Measurements from ENCODE around the gene TAF10.

TAF10 gene

DNA sequence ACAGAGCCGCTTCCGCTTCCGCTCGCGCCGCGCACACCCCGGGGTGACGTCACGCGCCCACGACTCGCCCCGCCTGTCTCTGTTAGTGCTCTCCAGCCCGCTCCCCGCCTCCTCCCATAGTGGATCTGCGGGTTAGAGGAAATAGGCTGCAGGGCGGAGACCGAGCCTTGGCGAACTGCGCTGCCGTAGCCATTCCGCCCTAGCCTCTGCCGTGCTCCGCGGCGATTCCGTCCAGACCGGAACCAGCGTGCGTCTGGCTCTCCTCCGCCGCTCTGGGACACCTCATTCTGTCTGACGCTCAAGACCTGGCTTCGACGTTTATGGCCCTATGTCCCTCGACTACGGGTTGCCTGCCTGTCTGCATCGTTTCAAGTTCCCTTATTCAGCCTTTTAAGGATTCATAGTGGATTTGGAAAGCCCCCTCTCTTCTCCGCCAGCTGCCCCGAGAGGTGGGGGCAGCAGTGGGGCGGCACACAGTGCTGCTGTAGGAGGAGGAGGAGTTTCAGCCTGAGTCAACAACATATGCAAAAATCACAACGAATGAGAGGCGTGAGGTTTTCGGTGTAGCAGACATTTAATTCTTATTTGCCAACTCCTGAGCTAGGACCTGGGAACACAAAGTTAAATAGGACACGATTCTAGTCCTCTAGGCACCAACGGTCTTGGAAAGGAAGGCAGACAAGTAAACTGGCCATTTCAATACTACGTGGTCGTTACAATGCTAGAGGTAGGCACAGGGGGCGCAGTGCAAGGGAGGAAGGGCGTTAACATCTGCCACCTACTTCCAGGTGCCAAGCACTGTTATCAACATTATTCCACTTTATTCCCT, at the start of gene TAF10:
TSS of gene TAF10 (minus strand) at position 4 of the 829 bp plus-strand sequence. CDS start 27 bp downstream, outside the sequence.
- DNase-seq (ENCODE audit: low read depth): peak; percentile 73

DNA sequence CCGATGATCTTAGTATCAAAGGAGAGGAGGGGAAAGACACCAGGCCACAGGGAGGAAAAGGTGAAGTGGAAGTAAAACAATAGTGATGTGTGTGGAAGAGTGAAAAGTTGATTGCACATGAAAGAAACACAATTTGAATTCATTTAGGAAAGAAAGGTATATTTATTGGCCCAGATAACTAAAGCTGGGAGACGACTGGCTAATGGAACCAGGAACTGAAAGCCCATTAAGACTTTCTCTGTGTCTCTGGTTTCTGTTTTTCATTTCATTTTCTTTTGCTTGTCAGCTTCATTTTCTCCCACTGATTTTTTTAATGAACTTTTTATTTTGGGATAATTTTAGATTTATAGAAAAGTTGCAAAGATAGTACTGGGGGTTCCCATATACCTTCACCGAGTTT, 48.7 kb upstream of the TAF10 start:
- DNase-seq (ENCODE audit: low read depth): no peak

DNA sequence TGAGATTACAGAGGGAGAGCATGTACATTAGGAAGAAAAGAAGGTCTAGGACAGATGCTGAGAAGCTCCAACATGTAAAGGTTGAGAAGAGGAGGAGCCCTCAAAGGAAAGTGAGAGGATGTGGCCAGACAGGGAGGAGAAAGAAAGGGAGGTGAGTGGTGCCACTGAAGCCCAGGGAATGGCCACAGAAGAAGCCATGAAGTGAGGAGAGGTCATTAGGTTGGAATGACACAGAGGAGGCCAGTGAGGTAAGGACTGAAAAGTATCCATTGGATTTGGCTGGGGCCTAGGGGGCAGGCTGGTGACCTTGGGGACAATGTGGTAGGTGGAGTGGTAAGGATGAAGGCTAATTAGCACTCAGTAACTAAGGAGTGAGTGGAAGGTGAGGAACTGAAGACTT, 46.6 kb upstream of the TAF10 start:
- DNase-seq (ENCODE audit: low read depth): no peak

DNA sequence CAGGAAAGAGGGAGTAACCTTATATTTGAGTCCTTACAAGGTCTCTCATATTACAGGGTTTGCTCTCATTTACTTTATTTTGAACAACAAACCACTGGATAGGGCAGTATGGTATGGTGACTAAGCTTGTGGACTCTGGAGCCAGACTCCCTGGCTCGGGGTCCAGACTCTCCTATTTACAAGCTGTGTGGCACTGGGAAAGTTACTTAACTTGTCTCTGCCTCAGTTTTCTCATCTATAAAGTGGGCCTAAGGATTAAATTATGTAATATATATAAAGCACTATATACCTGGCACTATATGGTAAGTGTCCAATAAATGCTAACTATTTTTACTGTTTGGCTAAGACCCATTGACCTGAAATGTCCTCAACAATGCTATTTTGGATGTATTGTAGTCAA, 45.3 kb upstream of the TAF10 start:
- DNase-seq (ENCODE audit: low read depth): no peak

DNA sequence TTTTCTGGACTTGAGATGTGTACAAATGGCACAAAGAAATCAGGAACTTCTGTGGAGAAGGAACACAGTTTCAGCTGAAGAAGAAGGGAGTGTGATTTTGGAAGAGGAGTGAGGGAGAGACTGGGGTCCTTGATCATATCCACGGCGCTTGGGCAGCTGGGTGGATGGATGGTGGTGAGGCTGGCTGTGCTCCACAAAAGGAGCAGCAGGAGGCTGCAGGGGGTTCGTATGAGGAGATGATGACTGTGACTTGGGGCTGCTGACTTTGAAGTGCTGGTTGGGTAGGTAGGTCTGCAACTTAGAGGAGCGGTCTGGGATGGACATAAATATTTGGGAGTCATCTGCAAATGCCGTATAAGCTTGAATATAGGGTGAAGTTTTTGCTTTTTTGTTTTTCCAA, 44.9 kb upstream of the TAF10 start:
- DNase-seq (ENCODE audit: low read depth): no peak

DNA sequence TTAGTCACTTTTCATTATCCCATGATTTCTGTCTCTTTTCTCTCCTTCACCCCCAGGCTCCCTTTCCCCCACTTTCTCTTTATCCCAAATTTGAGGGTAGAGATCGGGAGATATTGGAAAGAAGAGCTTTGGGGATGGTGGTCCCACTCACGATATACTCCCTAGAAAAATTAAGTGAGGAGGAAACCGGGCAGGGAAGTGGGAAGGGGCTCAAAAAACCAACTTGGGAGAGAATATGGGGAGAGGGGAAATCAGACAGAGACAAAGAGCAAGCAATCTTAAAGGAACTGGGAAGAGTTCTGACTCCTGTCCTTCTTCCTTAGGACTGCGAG, 44.5 kb upstream of the TAF10 start:
- no peak for DNase-seq (ENCODE audit: low read depth)

DNA sequence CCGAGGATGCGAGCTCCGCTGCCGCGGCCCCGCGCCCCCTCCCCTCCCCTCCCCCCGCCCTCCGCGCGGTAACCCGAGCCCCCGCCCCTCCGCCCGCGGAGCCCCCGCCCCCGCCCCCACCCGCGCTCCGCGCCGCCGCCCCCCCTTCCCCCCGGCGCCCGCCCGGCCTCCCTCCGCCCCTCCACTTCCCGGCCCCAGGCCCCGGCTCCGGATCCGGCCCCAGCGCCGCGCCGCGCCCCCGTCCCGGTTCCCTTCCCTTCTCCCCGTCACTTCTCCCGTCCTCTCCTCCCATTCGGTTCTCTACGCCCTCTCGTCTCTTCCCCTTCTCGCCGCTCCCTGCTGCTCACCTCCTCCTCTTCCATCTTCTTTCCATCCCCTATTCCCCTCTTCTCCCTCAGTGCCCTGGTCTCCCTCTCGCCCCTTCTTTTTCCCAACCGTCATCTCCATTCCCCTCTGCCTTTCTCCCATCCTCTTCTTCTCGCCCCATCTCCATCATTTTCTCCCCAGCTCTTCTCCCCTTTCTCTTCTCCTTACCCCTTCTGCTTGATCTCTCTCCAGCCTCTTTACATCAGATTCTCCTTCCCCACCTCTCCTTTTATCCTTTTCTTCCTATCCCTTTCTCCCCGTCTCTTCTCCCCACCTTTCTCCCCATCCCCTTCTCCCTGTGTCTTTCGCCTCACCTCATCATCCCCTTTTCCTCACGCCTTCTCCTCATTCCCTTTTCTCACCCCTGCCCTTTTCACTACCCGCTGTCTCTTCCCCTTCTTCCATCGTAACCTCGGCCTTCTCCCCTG, 44.0 kb upstream of the TAF10 start, which contains the start of gene DCHS1:
TSS of gene DCHS1 (minus strand) at position 20 of the 794 bp plus-strand sequence. CDS start 14,196 bp downstream, outside the sequence.
- DNase-seq (ENCODE audit: low read depth): no peak

DNA sequence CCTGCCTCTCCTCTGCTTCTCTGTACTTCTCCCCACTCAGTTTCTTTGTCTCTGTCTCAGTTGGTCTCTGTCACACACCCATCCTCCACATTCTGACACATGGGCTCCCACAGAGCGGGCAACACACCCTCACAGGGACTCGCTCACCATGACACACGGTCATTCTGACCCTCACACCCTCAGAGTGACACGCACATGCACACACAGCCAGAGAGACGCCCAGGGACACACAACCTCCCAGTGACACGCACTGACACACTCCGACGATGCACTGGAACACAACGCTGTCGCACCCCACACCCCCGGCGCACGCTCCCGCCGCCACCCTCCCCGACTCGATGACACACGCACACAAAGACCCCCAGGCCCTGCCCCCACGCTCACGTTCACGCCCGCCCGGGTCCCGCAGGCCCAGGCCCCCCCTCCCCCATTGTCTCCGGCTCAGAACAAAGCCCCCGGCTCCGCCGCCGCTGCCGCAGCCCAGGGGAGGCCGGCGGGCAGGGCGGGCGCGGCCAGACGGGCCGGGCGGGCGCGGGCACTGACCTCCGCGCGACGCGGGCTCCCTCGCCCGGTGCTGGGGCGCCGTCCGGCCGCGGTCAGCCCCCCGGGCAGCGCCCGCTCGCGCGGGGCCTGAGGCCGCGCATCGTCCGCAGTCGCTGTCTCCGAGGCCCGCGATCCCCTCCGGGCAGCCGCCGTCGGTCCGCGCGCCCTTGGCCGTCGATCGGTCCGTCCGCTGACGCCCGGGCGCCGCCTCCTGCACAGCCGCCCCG, 43.2 kb upstream of the TAF10 start:
- no peak for DNase-seq (ENCODE audit: low read depth)

DNA sequence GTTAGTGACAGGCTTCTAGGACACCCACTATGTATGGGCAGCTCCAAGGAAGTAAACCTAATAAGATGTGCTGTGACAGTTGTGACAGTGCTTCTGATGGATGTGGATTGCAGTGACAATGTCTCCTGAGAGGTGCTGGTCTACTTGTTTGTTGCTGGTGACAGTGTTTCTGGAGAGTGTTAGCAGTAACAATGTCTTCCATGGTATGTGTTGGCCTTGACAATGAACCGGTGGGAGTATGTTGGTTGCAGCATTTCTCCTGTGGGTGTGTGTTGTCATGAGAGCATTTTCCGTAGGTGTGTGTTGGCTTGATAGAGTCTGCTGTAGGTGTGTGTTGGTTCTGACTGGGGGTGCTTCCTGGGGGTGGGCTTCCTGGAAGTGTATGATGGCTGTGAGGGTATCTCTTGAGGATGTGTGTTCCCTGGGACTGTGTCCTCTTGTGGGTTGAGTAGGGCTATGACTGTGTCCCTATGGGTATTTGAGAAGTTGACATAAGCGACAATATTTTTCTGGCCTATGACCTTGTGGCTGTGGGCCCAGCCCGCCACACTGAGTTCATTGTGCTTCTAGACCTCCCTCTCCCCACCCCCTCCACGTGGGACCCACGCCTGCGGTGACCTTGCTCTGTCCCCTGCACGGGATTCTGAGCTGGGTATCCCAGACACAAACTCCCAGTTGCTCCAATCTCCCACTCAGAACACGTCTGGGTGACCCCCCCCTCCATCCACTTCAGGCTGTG, 42.4 kb upstream of the TAF10 start:
- DNase-seq (ENCODE audit: low read depth): no peak

DNA sequence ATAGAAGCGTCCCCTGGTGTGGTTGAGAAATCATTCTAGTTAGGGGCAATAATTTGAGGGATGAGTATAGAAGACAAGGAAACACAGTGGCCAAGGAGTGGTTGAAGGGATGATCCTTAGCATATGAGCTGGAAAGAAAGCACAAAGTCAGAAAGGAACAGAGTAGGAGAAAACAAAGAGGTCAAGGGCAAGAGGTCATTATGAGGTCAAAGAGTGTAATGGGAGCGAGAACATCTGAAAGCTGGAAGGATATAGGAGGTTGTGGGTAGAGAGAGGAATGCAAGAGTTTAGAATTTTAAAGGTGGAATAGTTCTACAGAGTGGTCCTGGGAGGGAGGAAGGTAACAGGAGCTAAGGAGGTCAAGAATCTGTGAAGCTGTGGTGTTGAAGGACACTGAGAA, 41.6 kb upstream of the TAF10 start:
- no peak for DNase-seq (ENCODE audit: low read depth)

DNA sequence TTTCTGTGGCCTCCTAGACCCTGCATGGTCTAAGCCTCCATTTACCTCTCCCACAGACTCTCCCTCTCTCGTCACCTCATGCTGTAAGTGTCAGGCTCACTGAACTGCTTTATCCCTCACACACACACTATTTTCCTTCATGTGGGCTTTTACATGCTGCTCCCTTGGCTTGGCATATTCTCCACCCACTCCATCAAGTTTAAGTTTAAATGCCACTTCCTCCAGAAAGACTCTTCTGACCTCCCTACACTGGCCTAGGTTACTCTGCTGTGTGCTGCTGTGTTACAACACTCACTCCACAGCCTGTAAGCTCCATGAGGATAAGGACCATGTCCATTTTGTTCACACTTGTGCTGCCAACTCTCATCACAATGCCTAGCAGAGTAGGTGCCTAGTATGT, 41.1 kb upstream of the TAF10 start:
- DNase-seq (ENCODE audit: low read depth): no peak

DNA sequence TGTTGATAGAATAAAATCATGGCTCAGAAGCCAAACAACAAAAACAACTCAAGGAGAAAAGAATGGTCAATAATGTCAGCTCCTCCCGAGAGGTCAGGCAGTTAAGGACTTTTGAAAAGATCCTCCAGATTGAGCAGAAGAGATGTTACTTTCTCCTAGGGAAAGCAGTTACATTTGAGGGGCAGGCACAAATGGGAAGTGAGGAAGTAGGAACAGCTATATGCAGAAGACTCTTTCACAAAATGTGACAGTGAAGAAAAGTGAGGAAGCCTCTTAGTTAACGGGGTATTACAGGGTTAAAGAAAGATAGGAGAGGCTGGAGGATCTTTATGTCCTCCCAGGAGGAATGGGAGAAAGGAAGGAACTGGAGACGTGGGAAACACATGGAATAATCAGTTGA, 40.2 kb upstream of the TAF10 start:
- no peak for DNase-seq (ENCODE audit: low read depth)

DNA sequence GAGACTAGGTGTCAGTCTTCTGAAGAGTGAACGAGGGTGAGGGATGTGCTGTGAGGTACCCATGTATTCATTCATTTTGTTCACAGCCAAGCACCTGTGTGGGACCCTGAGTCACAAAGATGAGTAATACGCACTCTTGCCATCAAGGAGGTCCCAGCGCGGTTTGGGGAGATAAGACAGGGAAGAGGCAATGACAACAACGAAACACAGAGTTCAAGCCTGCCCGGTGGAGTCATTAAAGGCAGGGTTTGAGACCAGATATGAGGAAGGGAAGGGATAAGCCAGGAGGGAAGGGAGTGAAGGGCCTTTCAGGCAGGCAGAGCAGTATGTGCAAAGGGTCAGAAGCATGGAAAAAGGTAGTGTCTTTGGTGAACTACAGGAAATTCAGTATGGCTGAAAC, 39.0 kb upstream of the TAF10 start:
- no peak for DNase-seq (ENCODE audit: low read depth)

DNA sequence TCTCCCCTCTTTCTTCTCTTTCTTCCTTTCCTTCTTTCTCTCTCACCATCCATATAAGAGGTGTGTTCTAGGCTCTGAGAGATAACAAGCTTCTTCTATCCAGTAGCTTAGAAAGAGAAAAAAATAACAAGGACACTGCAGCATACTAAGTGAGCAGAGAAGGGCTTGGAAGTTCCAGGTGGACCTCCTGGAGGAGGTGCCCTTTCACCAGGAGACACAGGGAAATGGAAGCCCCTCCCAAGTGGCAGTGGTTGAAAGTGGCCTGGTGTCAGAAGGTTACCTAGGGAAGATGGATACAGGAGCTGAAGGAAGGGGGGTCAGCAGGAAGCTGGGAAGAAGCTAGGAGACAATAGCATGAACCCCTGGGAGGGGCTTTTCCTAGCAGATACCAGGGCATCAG, 38.1 kb upstream of the TAF10 start:
- no peak for DNase-seq (ENCODE audit: low read depth)

DNA sequence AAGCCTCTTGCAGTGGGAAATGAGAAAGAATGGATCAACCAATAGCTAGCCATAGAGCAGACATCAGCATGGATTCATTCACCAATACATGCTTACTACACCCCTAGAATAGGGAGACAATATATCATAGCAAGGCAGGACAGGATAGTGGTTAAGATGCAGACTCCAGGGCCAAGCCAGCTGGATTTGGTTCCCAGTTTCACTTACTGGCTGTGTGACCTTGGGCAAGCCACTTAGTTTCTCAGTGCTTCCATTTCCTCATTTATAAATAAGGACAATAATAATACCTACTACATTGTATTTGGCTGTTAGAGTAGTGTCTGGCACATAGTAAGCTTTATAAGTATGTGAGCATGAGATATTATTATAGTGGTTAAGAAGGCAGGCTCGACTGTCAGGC, 36.5 kb upstream of the TAF10 start:
- DNase-seq (ENCODE audit: low read depth): no peak

DNA sequence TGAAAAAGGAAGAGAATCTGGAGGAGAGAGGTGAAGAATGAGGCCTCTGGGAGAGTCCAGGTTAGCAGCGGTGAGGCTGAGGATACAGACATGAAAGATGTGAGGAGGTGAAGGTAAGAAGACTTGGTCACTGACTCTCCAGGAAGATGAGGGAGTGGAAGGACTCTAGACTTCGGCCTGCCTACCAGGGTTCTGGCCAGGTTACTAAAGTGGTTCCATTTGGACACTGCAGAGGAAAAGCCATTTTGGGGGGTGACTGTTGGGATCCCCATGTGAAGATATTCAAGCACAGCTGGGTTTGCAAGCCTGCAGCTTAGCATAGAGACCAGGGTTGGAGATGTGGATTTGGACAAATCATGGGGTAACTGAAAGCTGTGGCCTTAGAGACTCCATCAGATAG, 35.8 kb upstream of the TAF10 start:
- no peak for DNase-seq (ENCODE audit: low read depth)

DNA sequence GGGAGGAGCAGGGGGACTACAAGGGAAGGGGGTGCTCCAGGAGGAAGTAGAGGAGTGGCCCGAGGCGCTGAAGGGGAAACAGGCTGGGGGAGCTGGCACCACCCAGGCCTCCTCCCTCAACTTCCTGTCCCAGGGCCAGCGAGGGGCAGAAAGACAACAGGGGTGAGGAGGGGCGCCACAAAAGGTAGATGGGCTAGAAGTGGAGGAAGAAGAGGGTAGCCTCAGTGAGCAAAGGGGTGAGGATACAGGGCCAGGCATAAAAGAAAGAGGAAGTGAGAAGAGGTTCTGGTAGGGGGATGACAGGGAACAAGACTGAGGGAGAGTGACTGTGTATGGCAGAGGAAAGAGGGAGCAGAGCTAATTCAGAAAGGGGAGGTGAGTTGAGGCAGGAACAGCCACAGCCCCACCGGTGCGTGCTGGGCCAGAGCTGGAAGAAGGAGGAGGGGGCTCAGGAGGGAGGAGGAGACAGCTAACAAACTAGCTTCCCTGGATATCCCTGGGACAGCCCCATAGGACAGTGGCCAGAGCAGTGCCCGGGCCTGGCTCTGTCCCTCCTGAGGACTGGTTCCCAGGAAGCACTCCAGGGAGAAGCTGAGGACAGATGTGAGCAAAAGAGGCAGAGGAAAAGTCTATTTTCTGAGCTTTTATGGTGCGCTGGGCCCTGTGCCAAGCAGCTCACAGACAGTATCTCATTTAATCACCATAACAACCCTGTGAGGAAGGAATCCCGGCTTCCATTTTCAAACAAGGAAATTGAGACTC, 35.1 kb upstream of the TAF10 start:
- DNase-seq (ENCODE audit: low read depth): no peak

DNA sequence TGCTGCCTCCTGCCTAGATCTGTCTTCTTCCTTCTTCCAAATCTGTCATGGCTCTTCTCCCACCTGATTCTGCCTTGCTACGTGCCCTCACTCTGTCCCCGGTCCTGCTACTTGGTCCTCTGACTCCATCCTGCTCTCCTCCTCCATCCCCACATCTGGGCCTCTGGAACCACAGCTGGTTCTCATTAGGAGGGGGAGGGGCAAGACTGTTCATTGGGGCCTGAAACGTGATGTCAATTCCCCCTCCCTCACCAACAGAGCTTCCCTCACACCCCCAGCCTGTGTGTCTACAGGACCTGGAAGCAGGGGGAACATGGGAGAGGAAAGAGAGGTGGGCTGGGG, 34.5 kb upstream of the TAF10 start:
- DNase-seq (ENCODE audit: low read depth): no peak

DNA sequence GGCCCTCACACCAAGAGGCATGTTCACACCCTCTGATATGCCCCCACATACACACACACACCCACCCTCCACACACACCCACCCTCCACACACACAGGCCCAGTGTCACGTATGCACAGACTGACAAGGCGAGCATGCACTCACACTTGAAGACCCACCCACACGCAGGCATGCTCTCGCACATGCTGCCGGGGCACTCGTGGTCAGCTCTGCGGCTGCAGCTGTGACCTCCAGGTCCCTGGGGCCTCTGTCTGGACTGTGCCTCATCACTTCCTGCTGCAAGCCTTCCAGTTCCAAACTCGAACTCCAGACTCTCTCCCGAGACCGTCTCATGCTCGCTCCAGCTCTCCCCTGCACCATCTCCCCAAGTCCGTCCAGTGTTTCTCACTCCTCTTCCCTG, 34.1 kb upstream of the TAF10 start:
- peak; percentile 8 for DNase-seq (ENCODE audit: low read depth)

DNA sequence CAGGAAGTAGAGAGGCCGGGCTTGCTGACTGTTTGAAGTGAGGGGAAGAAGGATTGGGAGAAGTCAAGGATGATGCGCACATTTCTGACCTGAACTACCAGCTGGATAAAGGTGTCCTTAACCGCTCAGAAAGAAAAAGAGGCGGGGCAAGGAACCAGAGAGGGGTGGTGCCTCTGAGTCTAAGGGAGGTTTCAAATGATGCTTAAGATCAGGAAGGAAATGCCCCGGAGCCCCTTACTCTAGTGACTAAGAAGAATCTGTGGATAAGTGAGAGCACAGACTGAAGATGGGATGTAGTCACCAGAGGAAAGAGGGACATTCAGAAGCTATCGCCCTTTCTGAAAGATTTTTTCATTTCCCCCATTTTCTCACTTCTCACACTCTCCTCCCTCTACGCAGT, 30.9 kb upstream of the TAF10 start:
- no peak for DNase-seq (ENCODE audit: low read depth)

DNA sequence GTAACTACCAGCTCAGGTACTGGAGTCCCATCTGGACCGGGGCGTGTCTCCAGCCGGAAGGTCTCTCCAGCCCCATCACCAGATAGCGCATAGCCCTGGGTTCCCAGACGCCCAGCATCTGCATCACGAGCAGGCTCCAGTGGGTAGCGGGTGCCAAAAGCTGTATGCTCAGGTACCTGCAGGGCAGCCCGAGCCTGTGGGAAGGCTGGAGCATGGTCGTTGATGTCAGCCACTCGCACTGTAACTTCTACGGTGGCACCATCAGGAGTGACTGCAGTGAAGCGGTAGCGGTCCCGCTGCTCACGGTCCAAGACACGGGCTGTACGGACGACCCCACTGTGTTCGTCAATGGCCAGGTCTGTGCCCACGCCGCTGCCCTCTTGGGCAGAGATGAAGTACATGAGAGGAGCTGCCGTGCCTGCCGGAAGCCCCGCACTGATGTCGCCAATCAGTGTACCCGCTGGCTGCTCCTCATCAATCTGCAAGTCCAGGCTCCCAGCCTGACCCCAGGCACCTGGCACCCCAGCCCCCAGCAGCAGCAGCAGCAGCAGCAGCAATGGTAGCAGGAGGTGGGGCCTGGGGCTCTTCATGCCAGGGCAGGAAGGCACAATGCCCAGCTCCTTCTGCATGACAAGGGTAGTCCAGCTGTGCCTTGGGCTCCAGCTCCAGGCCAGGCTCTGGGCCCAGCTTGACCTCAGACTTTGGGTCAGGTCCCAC, 29.1 kb upstream of the TAF10 start:
- no peak for DNase-seq (ENCODE audit: low read depth)

Measured in non-pigmented ciliary epithelial cell (primary cell).